ENCODE measurements around the gene FIGLA.
"Not testable (repeated sequence)": the region's sequence is repeated elsewhere in the genome, so short reads cannot be mapped to it uniquely, and the experiment has no call there.

Gene FIGLA

DNA sequence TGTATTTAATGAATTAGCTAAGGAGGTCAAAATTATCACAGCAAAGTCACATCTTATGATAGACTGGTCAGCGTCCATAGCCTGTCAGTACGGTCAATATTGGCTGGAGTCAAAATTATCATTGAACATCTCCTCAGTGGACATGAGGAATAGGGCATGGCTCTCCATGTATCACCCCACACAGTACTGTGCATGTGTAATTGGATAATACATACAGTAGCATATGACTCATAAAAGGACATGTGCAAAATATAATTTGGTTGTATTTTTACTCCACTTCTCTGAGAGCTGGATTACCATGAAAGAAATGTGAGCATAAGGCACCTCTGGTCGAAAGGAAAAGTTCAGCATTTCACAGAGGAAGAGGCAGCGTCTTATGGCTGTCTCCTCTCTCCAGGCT lies 47.4 kb downstream of the FIGLA start:
- no peak for DNase-seq

DNA sequence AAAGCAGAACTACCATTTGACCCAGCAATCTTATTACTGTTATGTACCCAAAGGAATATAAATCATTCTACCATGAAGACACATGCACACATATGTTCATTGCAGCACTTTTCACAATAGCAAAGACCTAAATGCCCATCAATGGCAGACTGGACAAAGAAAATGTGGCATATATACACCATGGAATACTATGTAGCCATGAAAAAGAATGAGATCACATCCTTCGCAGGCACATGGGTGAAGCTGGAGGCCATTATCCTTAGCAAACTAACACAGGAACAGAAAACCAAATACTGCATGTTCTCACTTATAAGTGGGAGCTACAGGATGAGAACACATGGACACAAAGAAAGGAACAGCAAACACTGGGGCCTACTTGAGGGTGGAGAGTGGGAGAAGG lies 51.0 kb downstream of the FIGLA start:
- not testable (repeated sequence) for DNase-seq

DNA sequence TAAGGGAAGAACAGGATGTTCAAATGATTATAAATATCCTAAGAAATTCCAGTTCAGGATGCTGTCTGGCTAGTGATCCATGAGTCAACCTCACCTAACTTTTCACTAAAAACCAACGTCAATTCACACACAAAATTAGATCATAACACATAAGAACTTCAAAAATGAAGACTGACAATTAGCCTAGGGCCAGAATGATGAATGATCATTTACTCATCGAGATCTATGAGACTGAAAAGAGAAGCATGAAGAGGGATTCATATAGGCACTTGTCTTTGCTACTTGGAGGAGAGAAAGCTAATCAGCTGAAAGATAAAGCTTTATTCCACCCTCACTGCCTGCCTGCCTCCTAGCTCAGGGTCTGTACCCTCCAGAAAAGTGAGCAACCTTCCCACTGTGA lies 52.3 kb downstream of the FIGLA start:
- DNase-seq, result no peak

- DNase-seq, result no peak
Measured at GRCh38 chr2:70735071-70735470, 55.4 kb downstream of the FIGLA start.

DNA sequence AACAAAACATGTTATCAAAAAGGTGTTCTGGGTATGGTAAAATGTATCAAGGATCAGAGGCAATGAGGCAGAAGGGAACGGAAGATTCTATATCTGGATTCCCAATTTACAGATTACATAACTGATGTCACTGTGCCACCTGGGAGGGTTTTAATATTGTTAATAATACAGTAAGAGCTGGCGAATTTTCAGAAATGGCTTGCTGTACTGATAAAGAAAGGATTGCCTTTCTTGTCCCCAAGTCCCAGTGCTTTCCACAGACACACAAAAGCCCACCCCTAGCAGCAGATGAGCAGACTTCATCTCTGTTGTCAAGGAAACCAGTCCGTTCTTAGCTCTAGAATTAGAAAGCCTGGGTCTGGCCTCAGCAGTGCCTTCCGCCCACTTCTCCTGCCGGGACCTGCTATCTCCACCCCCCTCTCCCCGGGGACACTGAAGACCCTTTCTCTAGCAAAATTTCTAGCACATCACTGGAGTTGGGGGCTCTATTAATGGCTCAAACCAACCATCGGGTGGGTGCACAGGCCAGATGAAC lies 56.7 kb downstream of the FIGLA start:
- no peak for DNase-seq

- DNase-seq, result no peak
Measured at GRCh38 chr2:70732766-70733645, 57.4 kb downstream of the FIGLA start.

- no peak for DNase-seq
Measured at GRCh38 chr2:70730730-70731129, 59.7 kb downstream of the FIGLA start.

GRCh38 chr2:70729647-70730046 lies 60.8 kb downstream of the FIGLA start:
- no peak for DNase-seq

DNA sequence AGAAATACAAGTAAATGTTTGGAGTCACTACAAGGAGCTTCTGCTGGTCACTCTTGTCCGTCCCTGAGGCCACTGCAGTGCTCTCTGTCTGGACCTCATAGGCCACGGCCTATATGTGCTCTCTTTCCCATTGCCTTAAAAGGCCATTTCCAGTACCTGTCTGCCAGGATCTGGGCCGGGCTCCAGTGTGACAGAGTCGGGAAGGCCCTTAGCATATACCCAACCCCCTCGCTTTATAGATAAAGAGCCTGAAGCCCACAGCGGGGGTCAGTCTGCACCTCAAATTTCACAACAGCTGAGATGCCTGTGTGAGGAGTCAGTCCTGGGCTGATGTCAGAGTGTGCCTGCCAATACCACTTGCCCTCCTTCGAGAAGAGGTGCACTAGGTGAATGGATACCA lies 62.3 kb downstream of the FIGLA start:
- DNase-seq, result no peak
